DOHH2 (cell line): Measurements from ENCODE around the gene USP34.

Source experiments
- EZH2phosphoT487 ChIP-seq: fragments of 200-600 bp; sonication (generic); IDR thresholded peaks from 2 replicates; pipeline ENCODE4 v1.6.1; 2017; ENCODE audit warnings: borderline replicate concordance, mild to moderate bottlenecking, antibody characterized with exemption, low read length, moderate library complexity, mixed read lengths
- TF ChIP-seq, protein P1 (sequence below): fragments of 200-600 bp; sonication (generic); IDR thresholded peaks from one replicate; pipeline ENCODE4 v1.5.1; 2014; ENCODE audit warnings: antibody characterized with exemption, mild to moderate bottlenecking, low read depth, low read length; ENCODE audit not compliant: poor library complexity, severe bottlenecking

DNA sequence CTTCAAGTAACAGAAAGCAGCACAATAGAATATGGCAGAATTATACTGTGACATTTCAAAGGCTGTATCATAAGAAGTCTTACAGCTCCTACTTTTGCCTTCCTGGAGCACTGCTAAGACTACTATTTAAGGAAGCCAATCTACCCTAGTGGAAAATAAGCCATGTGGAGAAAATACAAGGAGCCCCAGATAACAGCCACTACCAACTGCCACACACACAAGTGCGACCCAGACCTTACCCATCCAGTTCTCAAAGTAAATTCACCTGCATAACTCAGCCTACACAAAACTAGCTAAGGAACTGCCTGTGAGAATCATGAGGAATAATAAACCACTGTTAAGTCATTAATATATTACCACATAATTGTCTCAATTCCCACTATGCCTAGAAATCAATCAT, 66.4 kb downstream of the USP34 start:
- TF ChIP-seq, protein P1, sequence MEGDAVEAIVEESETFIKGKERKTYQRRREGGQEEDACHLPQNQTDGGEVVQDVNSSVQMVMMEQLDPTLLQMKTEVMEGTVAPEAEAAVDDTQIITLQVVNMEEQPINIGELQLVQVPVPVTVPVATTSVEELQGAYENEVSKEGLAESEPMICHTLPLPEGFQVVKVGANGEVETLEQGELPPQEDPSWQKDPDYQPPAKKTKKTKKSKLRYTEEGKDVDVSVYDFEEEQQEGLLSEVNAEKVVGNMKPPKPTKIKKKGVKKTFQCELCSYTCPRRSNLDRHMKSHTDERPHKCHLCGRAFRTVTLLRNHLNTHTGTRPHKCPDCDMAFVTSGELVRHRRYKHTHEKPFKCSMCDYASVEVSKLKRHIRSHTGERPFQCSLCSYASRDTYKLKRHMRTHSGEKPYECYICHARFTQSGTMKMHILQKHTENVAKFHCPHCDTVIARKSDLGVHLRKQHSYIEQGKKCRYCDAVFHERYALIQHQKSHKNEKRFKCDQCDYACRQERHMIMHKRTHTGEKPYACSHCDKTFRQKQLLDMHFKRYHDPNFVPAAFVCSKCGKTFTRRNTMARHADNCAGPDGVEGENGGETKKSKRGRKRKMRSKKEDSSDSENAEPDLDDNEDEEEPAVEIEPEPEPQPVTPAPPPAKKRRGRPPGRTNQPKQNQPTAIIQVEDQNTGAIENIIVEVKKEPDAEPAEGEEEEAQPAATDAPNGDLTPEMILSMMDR, result no peak
- no peak for TF ChIP-seq EZH2phosphoT487
